Heart left ventricle (tissue), 13 donors: ENCODE data around the gene ANK2.

ENCODE experiments used
- CTCF ChIP-seq, 12 donors: fragments of 200-600 bp; sonication (generic) in 4 of 12; IDR thresholded peaks; one replicate each; pipeline versions ENCODE4 v1.5.0 to v1.8.0; 2018 to 2022; ENCODE audit warnings: antibody characterized with exemption in 12 of 12, mild to moderate bottlenecking in 5 of 12
- POLR2A ChIP-seq, 2 donors: fragments of 450-650 bp; IDR thresholded peaks; one replicate each; pipeline ENCODE4 v1.6.1; 2017; ENCODE audit warnings: antibody characterized with exemption in 2 of 2, mild to moderate bottlenecking in 2 of 2, moderate library complexity in 2 of 2
- donor health status: ischemic (EF 13 %, LVEDD 7.1; RV severe dilation, severe dysfunction).
- donor health status: DM: no; HTN: yes; CAD: no.
- donor health status: DM: no; HTN: no; CAD: no.
- donor health status: ischemic (EF 25% LVEDD 6.9; RV normal size, moderate dysfunction).
- donor health status: ischemic (EF 25% LVEDD 5.7; RV mildly dilated, moderate dysfunction).
- donor health status: ischemic (EF 35%, LVEDD 5.7; RV mildly dilated, moderate dysfunction).
- donor health status: nonischemic (EF 11% LVEDD 7.7; RV severe dilation, severe dysfunction).
- donor health status: DM: yes; HTN: yes; CAD: no.
- donor health status: PGD.
- donor health status: ischemic (EF 29% LVEDD 5.4; RV normal size, mild dysfunction).
- donor health status: nonischemic (EF 23%, LVEDD 6.1; RV moderate dilation, normal function).

GRCh38 chr4:113007151-113007550 is 42.3 kb upstream of the ANK2 start:
- no peak for TF ChIP-seq CTCF (IDR thresholded peaks at IDR 0.05)
- no peak for TF ChIP-seq POLR2A (IDR thresholded peaks at IDR 0.05)
